ENCODE data around the gene LIX1. TPM values are rescaled to one million over a fixed set of nuclear protein-coding genes. Genes with fewer than 3 reads are reported as not detected.

LIX1 gene
- total RNA-seq, 1 donor from 2014 or later, result not detected

GRCh38 chr5:97106216-97106581 lies 36.2 kb downstream of the LIX1 start:
- TF ChIP-seq, protein P1, sequence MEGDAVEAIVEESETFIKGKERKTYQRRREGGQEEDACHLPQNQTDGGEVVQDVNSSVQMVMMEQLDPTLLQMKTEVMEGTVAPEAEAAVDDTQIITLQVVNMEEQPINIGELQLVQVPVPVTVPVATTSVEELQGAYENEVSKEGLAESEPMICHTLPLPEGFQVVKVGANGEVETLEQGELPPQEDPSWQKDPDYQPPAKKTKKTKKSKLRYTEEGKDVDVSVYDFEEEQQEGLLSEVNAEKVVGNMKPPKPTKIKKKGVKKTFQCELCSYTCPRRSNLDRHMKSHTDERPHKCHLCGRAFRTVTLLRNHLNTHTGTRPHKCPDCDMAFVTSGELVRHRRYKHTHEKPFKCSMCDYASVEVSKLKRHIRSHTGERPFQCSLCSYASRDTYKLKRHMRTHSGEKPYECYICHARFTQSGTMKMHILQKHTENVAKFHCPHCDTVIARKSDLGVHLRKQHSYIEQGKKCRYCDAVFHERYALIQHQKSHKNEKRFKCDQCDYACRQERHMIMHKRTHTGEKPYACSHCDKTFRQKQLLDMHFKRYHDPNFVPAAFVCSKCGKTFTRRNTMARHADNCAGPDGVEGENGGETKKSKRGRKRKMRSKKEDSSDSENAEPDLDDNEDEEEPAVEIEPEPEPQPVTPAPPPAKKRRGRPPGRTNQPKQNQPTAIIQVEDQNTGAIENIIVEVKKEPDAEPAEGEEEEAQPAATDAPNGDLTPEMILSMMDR (IDR thresholded peaks at IDR 0.05; ENCODE audit: insufficient read depth, low read length, poor library complexity, severe bottlenecking), result no peak
- Histone ChIP-seq H3K27me3 (ENCODE audit: control insufficient read depth, insufficient read depth, low read length) (no peaks in the 10 kb centered on the region), H3K4me3 (ENCODE audit: low read depth, low read length) (no peak overlapping the region), H3K36me3 (ENCODE audit: control insufficient read depth, insufficient read depth, low read length) (no peaks in the 10 kb centered on the region)
- DNase-seq (ENCODE audit: low read depth), result no peak

GRCh38 chr5:97105501-97106215 lies 36.8 kb downstream of the LIX1 start:
- no peaks in the 10 kb centered on the region for H3K36me3 ChIP-seq (ENCODE audit: control insufficient read depth, insufficient read depth, low read length)
- no peaks in the 10 kb centered on the region for H3K27me3 ChIP-seq (ENCODE audit: control insufficient read depth, insufficient read depth, low read length)
- TF ChIP-seq, protein P1 (IDR thresholded peaks at IDR 0.05; ENCODE audit: insufficient read depth, low read length, poor library complexity, severe bottlenecking), result no peak
- H3K4me3 ChIP-seq (ENCODE audit: low read depth, low read length), result no peak overlapping the region
- no peak for DNase-seq (ENCODE audit: low read depth)

DNA sequence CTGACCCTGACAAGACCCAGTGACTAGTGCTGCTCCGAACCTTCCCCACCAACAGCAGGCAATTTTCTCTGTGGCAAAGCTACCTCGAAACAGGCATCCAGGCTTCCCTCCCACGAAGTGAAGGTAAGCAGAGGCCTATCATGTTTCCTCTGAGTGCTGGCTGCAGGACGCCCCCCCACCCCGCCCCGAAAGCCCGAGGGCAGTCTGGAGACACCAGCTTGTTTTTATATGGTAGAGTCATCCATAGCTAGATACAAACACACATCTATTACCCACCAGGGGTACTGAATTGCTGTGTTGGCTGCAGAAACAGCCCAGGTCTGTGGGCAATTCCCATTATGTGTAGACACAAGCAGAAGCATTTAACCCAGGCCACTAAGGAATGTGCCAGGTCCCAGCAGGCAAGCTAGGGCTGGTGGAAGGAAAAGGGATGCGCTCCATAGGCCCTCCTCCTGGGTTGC lies 40.4 kb downstream of the LIX1 start:
- Histone ChIP-seq H3K4me3 (ENCODE audit: low read depth, low read length) (no peak overlapping the region), H3K27me3 (ENCODE audit: control insufficient read depth, insufficient read depth, low read length) (no peaks in the 10 kb centered on the region), H3K36me3 (ENCODE audit: control insufficient read depth, insufficient read depth, low read length) (no peaks in the 10 kb centered on the region)
- DNase-seq (ENCODE audit: low read depth), result no peak
- TF ChIP-seq, protein P1 (IDR thresholded peaks at IDR 0.05; ENCODE audit: insufficient read depth, low read length, poor library complexity, severe bottlenecking), result no peak

DNA sequence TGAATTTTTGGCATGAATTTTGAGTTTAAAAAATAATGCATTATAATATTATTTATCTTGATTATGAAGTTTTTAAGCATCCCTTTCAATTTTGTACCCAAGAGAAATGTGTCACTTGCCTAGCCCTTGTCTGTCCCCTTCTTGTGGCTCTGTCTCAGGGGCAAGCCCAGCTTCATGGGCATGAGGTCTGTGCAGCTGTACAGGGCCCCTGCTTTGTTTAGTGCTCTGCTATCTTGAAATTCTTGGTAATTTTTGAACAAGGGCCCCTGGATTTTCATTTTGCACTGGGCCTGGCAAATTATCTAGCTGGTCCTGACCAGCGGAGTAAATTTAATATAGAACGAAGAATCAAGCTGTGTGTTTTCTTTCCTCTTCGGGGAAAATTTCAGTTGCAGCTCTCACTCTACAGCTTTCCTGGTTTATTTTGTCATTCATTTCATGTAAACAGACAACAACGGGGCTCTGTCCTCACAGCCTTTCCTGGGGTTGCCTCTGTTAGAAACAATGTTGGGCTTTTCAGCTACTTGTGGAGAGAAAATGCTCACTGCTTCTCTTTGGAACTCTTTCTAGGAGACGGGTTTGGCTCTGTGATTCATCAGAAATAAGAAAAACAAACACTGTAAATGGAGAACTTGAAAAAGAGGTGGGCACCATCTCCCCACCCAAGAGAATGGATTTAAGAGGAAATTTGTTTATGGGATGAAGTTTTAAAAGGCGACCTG lies 41.1 kb downstream of the LIX1 start:
- no peak for DNase-seq (ENCODE audit: low read depth)
- TF ChIP-seq, protein P1 (IDR thresholded peaks at IDR 0.05; ENCODE audit: insufficient read depth, low read length, poor library complexity, severe bottlenecking), result no peak

GRCh38 chr5:97100476-97100875 lies 41.9 kb downstream of the LIX1 start:
- Histone ChIP-seq H3K4me3 (ENCODE audit: low read depth, low read length) (no peak overlapping the region), H3K36me3 (ENCODE audit: control insufficient read depth, insufficient read depth, low read length) (no peaks in the 10 kb centered on the region), H3K27me3 (ENCODE audit: control insufficient read depth, insufficient read depth, low read length) (no peaks in the 10 kb centered on the region)
- TF ChIP-seq, protein P1 (IDR thresholded peaks at IDR 0.05; ENCODE audit: insufficient read depth, low read length, poor library complexity, severe bottlenecking), result no peak
- no peak for DNase-seq (ENCODE audit: low read depth)

More for the DNA sequence above, 41.1 kb downstream of the LIX1 start:
- no peaks in the 10 kb centered on the region for H3K36me3 ChIP-seq (ENCODE audit: control insufficient read depth, insufficient read depth, low read length)
- no peaks in the 10 kb centered on the region for H3K27me3 ChIP-seq (ENCODE audit: control insufficient read depth, insufficient read depth, low read length)
- no peak overlapping the region for H3K4me3 ChIP-seq (ENCODE audit: low read depth, low read length)
